Brain microvascular endothelial cell (primary cell): ENCODE data around the gene GRIK4.

Experiments
- DNase-seq: peaks from one replicate; pipeline ENCODE4 v3.0.0-alpha.2; 2020
- H3K27ac ChIP-seq: fragments of 250-450 bp; sonication (Bioruptor Pico); 2 replicates; pipeline ENCODE4 v1.5.1; 2020; ENCODE audit warnings: mild to moderate bottlenecking, moderate library complexity
- H3K27me3 ChIP-seq: fragments of 250-450 bp; sonication (Bioruptor Pico); replicated peaks from 2 replicates; pipeline ENCODE4 v1.5.1; 2020; ENCODE audit warnings: mild to moderate bottlenecking
- H3K36me3 ChIP-seq: fragments of 250-450 bp; sonication (Bioruptor Pico); replicated peaks from 2 replicates; pipeline ENCODE4 v1.5.1; 2020; ENCODE audit warnings: mild to moderate bottlenecking
- H3K4me3 ChIP-seq: 2 replicates; pipeline ENCODE4 v1.5.1; 2011; ENCODE audit warnings: low read depth, mild to moderate bottlenecking, control low read depth, low read length, moderate library complexity
- in situ Hi-C: cut with HindIII; loops from 2 replicates; pipeline ENCODE4 v1.10.0; 2017; ENCODE audit warnings: low sequenced_read_pairs, low pct_ligation_motif_present
- TF ChIP-seq, protein P1 (sequence below): IDR thresholded peaks from 2 replicates; pipeline ENCODE4 v1.5.1; 2011; ENCODE audit warnings: low read depth, mild to moderate bottlenecking, moderate library complexity, low read length, control low read depth, inconsistent platforms; ENCODE audit errors: missing control alignments

Gene GRIK4

DNA sequence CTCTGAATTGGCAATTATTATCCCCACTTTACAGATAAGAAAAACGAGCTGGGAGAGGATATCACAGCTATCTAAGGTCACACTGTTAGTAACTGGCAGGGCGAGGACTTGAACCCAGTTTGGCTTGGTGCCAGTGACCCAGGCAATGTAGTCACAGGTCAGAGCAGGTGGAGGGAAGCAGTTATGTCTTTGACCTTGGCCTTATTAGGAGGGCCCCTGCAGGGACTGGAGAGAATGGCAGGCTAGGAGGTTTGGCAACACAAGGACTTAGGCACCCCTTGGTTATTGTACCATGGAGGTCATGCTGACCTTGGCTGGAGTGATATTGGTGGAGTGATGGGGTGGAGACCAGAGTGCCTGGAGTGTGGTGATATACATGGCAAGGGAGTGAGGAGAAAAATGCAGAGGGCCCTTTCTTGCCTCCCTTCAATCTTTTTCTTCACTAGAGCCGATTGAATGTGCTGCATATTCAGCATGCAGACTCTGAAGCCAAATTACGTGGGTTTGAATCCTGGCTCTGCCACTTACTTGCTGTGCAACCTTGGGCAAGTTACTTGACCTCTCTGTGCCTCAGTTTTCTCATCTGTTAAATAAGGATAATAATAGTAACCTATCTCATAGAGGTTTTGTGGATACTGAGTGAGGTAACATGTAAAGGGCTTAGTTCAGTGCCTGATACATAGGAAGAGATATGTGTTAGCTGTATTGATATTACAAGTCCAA lies 419.7 kb downstream of the GRIK4 start:
- no peak for DNase-seq

DNA sequence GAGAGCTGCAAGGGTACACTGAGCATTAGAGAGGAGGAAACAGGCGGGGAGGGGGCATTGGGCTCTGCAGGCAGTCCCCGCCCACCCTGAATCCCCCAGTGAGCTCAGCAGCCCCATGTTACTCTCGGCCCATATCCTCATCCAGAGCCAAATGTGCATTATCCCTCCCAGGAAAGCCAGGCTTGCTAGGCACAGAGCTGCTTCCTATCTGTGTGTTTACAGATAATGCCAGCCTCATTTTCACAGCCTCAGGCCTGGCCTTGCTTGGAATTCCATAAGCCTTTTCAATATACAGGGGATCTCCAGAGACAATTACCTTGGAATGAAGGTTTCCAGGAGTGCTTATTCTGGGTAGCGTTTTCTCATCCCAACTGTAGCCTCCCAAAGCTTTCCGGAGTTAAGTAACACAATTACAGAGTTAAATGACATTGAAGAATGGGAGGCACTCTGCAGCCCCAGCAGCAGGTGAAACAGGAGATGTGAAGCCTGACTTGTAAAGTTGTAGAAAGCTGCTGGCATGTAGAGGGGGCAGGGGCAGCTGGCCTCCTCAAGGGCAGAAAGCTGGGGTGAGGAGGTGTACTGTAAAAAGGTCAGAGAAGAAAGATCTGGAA lies 420.9 kb downstream of the GRIK4 start:
- TF ChIP-seq, protein P1, sequence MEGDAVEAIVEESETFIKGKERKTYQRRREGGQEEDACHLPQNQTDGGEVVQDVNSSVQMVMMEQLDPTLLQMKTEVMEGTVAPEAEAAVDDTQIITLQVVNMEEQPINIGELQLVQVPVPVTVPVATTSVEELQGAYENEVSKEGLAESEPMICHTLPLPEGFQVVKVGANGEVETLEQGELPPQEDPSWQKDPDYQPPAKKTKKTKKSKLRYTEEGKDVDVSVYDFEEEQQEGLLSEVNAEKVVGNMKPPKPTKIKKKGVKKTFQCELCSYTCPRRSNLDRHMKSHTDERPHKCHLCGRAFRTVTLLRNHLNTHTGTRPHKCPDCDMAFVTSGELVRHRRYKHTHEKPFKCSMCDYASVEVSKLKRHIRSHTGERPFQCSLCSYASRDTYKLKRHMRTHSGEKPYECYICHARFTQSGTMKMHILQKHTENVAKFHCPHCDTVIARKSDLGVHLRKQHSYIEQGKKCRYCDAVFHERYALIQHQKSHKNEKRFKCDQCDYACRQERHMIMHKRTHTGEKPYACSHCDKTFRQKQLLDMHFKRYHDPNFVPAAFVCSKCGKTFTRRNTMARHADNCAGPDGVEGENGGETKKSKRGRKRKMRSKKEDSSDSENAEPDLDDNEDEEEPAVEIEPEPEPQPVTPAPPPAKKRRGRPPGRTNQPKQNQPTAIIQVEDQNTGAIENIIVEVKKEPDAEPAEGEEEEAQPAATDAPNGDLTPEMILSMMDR: no peak
- no peak for DNase-seq
- no peak overlapping the region for H3K4me3 ChIP-seq
- in situ Hi-C loops: no loop called here
- no peaks in the 10 kb centered on the region for H3K27me3 ChIP-seq
- no peaks in the 10 kb centered on the region for H3K36me3 ChIP-seq
- no peak overlapping the region for H3K27ac ChIP-seq

More for the DNA sequence above, 419.7 kb downstream of the GRIK4 start:
- Histone ChIP-seq H3K27me3 (no peaks in the 10 kb centered on the region), H3K27ac (no peak overlapping the region), H3K36me3 (no peaks in the 10 kb centered on the region), H3K4me3 (no peak overlapping the region)
- TF ChIP-seq, protein P1: peak; percentile 19
- in situ Hi-C loops: no loop called here

DNA sequence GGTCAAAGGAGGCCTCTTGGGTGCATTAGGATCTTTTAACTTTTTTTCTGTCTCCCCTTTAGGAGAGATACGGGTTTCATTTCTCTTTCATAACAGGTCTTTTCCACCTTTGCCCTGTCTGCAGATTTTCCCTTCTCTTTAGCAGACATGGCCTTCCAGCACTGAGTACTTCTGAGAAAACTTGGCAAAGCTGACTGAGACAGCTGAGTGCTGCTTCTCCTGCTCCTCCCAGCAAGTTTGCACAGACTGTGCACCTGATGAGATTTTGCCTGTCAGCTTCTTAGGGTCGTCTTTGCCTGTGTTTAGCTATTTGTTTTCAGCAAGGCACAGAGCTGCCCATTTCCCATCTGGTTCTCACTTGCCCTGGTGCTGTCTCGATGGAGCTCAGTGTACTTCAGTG lies 424.8 kb downstream of the GRIK4 start:
- Histone ChIP-seq H3K27me3 (no peaks in the 10 kb centered on the region), H3K36me3 (no peaks in the 10 kb centered on the region), H3K27ac (no peak overlapping the region), H3K4me3 (no peak overlapping the region)
- DNase-seq: no peak
- in situ Hi-C loops: no loop called here
- TF ChIP-seq, protein P1: no peak

DNA sequence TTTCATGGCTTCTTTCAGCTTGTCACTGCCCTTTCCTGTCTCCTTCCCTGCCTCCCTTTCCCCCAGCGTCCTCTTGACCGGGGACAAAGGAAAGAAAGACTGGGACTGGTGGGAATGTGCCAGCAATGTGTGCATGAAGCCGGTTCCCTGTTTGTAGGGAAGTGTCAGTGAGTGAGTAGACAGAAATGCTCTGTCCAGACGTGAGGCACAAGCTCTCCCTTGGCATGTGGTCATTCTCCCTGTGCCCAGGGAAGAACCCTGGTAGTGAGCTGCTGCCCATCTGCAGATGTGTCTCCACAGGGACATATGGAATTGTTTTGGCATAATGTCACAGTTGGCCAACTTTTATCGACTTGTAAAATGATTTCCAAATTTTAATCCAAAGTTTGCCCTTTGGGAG lies 426.0 kb downstream of the GRIK4 start:
- TF ChIP-seq, protein P1: no peak
- DNase-seq: no peak
- H3K36me3 ChIP-seq: no peaks in the 10 kb centered on the region
- no peak overlapping the region for H3K4me3 ChIP-seq
- H3K27ac ChIP-seq: no peak overlapping the region
- no peaks in the 10 kb centered on the region for H3K27me3 ChIP-seq
- in situ Hi-C loops: no loop called here

DNA sequence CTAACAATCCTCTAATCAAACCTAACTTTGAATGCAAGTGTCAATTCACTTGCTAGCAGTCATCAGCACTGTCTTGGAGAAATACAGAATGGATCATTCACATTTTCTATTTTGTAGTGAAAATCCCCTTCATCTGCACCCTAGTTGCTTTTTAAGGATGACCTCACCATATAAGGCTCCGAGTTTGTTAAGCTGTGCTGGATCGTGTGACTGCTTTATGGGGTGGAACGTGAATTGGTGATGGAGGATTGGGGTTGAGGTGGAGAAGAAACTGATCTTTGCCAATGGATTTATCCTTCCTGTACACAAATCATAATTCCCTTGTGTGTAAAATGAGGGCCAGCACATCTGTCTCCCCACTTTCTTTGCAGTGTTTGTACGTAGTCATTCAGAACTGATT lies 426.7 kb downstream of the GRIK4 start:
- Histone ChIP-seq H3K4me3 (no peak overlapping the region), H3K27me3 (no peaks in the 10 kb centered on the region), H3K27ac (no peak overlapping the region), H3K36me3 (no peaks in the 10 kb centered on the region)
- TF ChIP-seq, protein P1: no peak
- no peak for DNase-seq
- in situ Hi-C loops: no loop called here
